NT2/D1 (cell line): Measurements from ENCODE around the gene FBLN1.

Experiments
- SUZ12 ChIP-seq: IDR thresholded peaks from 2 replicates; pipeline ENCODE4 v1.6.1; 2011; ENCODE audit not compliant: insufficient read length, insufficient read depth; ENCODE audit errors: extremely low read depth
- ZNF274 ChIP-seq: IDR thresholded peaks from 2 replicates; pipeline ENCODE4 v1.6.1; 2011; ENCODE audit warnings: mild to moderate bottlenecking, low read depth, low read length

DNA sequence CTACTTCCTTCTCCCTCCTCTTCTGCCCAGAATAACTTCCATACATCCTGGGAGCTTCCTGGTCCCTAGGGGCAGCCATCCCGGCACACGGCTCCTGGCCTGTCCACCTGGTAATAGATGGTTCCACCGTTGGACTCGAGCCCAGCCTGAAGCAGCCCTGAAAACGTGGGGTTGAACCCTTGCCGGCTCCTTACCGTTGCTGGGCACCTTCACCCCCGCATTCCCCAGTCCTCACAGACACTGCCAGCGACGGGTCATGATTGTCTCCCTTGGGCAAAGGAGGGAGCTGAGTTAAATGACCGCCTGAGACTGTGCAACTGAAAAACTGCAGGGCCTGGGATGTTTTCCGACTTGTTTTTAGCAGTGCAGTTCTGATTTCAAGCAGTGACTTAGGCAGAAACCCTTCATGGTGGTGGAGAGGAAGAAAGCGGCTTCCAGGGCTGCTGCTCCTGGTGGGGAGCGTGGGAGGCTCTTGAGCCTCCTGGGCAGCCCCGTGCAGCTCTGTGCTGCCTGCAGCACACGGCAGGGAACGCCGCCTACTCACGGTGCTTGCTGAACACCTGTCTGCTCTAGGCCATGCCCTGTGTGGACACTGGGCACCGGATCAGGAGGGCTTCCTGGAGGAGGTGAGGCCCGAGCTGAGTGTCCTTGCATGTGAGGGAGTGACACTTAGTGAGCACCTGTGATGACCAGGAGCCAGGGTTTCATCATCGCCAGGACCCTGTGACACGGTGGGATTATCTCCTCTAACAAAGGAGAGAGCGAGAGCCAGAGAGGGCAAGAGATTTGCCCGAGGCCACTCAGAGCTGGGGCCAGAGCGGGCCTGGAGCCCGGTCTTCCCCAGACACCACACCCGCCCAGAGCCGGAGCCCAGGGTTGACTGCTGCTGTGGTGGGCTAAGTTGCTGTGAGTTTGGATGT, 77.4 kb downstream of the FBLN1 start:
- TF ChIP-seq ZNF274 (no peak), SUZ12 (no peak)
